ENCODE results near the gene FILIP1L.

Gene FILIP1L

GRCh38 chr3:99901200-99901926 lies 212.9 kb downstream of the FILIP1L start:
- Histone ChIP-seq H3K9me3 (replicated peaks; ENCODE audit: low read length) (no peaks in the 10 kb centered on the region), H3K9ac (ENCODE audit: low read depth, low read length) (peak overlapping the region; percentile 70), H3K4me3 (ENCODE audit: low read length) (peak overlapping the region; percentile 37), H3K4me1 (ENCODE audit: control insufficient read depth, insufficient read depth, low read length) (peaks cover 29% of the 10 kb centered on the region), H3K27me3 (ENCODE audit: control insufficient read depth, insufficient read depth, low read length) (no peaks in the 10 kb centered on the region), H3K36me3 (ENCODE audit: insufficient read depth, low read length) (no peaks in the 10 kb centered on the region), H3K4me2 (ENCODE audit: low read length) (peak overlapping the region; percentile 76)

GRCh38 chr3:99900248-99900647 lies 214.1 kb downstream of the FILIP1L start:
- Histone ChIP-seq H3K4me2 (ENCODE audit: low read length) (no peak overlapping the region), H3K9ac (ENCODE audit: low read depth, low read length) (no peak overlapping the region), H3K36me3 (ENCODE audit: insufficient read depth, low read length) (no peaks in the 10 kb centered on the region), H3K9me3 (replicated peaks; ENCODE audit: low read length) (no peaks in the 10 kb centered on the region), H3K4me1 (ENCODE audit: control insufficient read depth, insufficient read depth, low read length) (peaks cover 40% of the 10 kb centered on the region), H3K4me3 (ENCODE audit: low read length) (no peak overlapping the region), H3K27me3 (ENCODE audit: control insufficient read depth, insufficient read depth, low read length) (no peaks in the 10 kb centered on the region)

GRCh38 chr3:99899603-99900002 lies 214.7 kb downstream of the FILIP1L start:
- Histone ChIP-seq H3K27me3 (ENCODE audit: control insufficient read depth, insufficient read depth, low read length) (no peaks in the 10 kb centered on the region), H3K36me3 (ENCODE audit: insufficient read depth, low read length) (no peaks in the 10 kb centered on the region), H3K4me3 (ENCODE audit: low read length) (no peak overlapping the region), H3K9me3 (replicated peaks; ENCODE audit: low read length) (no peaks in the 10 kb centered on the region), H3K4me1 (ENCODE audit: control insufficient read depth, insufficient read depth, low read length) (peaks cover 46% of the 10 kb centered on the region), H3K9ac (ENCODE audit: low read depth, low read length) (no peak overlapping the region), H3K4me2 (ENCODE audit: low read length) (no peak overlapping the region)

- peak overlapping the region; percentile 65 for H3K9ac ChIP-seq (ENCODE audit: low read depth, low read length)
- H3K9me3 ChIP-seq (replicated peaks; ENCODE audit: low read length) = no peaks in the 10 kb centered on the region
- peaks cover 36% of the 10 kb centered on the region for H3K4me1 ChIP-seq (ENCODE audit: control insufficient read depth, insufficient read depth, low read length)
- H3K4me2 ChIP-seq (ENCODE audit: low read length) = peak overlapping the region; percentile 51
- no peaks in the 10 kb centered on the region for H3K36me3 ChIP-seq (ENCODE audit: insufficient read depth, low read length)
- H3K27me3 ChIP-seq (ENCODE audit: control insufficient read depth, insufficient read depth, low read length) = no peaks in the 10 kb centered on the region
- H3K4me3 ChIP-seq (ENCODE audit: low read length) = peak overlapping the region; percentile 6
Observed at GRCh38 chr3:99896482-99896881, 217.8 kb downstream of the FILIP1L start.

- Histone ChIP-seq H3K9ac (ENCODE audit: low read depth, low read length) (peak overlapping the region; percentile 65), H3K4me2 (ENCODE audit: low read length) (peak overlapping the region; percentile 51), H3K4me1 (ENCODE audit: control insufficient read depth, insufficient read depth, low read length) (peaks cover 32% of the 10 kb centered on the region), H3K9me3 (replicated peaks; ENCODE audit: low read length) (no peaks in the 10 kb centered on the region), H3K4me3 (ENCODE audit: low read length) (peak overlapping the region; percentile 6), H3K36me3 (ENCODE audit: insufficient read depth, low read length) (no peaks in the 10 kb centered on the region), H3K27me3 (ENCODE audit: control insufficient read depth, insufficient read depth, low read length) (no peaks in the 10 kb centered on the region)
Observed at GRCh38 chr3:99895703-99896441, 218.4 kb downstream of the FILIP1L start.

- H3K36me3 ChIP-seq (ENCODE audit: insufficient read depth, low read length) = no peaks in the 10 kb centered on the region
- no peaks in the 10 kb centered on the region for H3K27me3 ChIP-seq (ENCODE audit: control insufficient read depth, insufficient read depth, low read length)
- H3K4me1 ChIP-seq (ENCODE audit: control insufficient read depth, insufficient read depth, low read length) = peaks cover 29% of the 10 kb centered on the region
- H3K4me3 ChIP-seq (ENCODE audit: low read length) = no peak overlapping the region
- no peaks in the 10 kb centered on the region for H3K9me3 ChIP-seq (replicated peaks; ENCODE audit: low read length)
- peak overlapping the region; percentile 20 for H3K9ac ChIP-seq (ENCODE audit: low read depth, low read length)
- H3K4me2 ChIP-seq (ENCODE audit: low read length) = peak overlapping the region; percentile 22
Observed at GRCh38 chr3:99895131-99895696, 219.1 kb downstream of the FILIP1L start.

GRCh38 chr3:99892332-99892731 lies 222.0 kb downstream of the FILIP1L start:
- no peak overlapping the region for H3K4me3 ChIP-seq (ENCODE audit: low read length)
- no peaks in the 10 kb centered on the region for H3K27me3 ChIP-seq (ENCODE audit: control insufficient read depth, insufficient read depth, low read length)
- H3K9me3 ChIP-seq (replicated peaks; ENCODE audit: low read length) = no peaks in the 10 kb centered on the region
- no peaks in the 10 kb centered on the region for H3K36me3 ChIP-seq (ENCODE audit: insufficient read depth, low read length)
- H3K4me2 ChIP-seq (ENCODE audit: low read length) = no peak overlapping the region
- H3K9ac ChIP-seq (ENCODE audit: low read depth, low read length) = no peak overlapping the region
- H3K4me1 ChIP-seq (ENCODE audit: control insufficient read depth, insufficient read depth, low read length) = peaks cover 24% of the 10 kb centered on the region

- no peak overlapping the region for H3K9ac ChIP-seq (ENCODE audit: low read depth, low read length)
- H3K4me1 ChIP-seq (ENCODE audit: control insufficient read depth, insufficient read depth, low read length) = peaks cover 22% of the 10 kb centered on the region
- H3K9me3 ChIP-seq (replicated peaks; ENCODE audit: low read length) = no peaks in the 10 kb centered on the region
- no peak overlapping the region for H3K4me2 ChIP-seq (ENCODE audit: low read length)
- no peak overlapping the region for H3K4me3 ChIP-seq (ENCODE audit: low read length)
- H3K36me3 ChIP-seq (ENCODE audit: insufficient read depth, low read length) = no peaks in the 10 kb centered on the region
- H3K27me3 ChIP-seq (ENCODE audit: control insufficient read depth, insufficient read depth, low read length) = no peaks in the 10 kb centered on the region
Observed at GRCh38 chr3:99891610-99892285, 222.6 kb downstream of the FILIP1L start.

- no peaks in the 10 kb centered on the region for H3K36me3 ChIP-seq (ENCODE audit: insufficient read depth, low read length)
- no peak overlapping the region for H3K4me3 ChIP-seq (ENCODE audit: low read length)
- no peak overlapping the region for H3K9ac ChIP-seq (ENCODE audit: low read depth, low read length)
- no peaks in the 10 kb centered on the region for H3K27me3 ChIP-seq (ENCODE audit: control insufficient read depth, insufficient read depth, low read length)
- no peak overlapping the region for H3K4me2 ChIP-seq (ENCODE audit: low read length)
- H3K4me1 ChIP-seq (ENCODE audit: control insufficient read depth, insufficient read depth, low read length) = peaks cover 10% of the 10 kb centered on the region
- no peaks in the 10 kb centered on the region for H3K9me3 ChIP-seq (replicated peaks; ENCODE audit: low read length)
Observed at GRCh38 chr3:99885851-99886250, 228.4 kb downstream of the FILIP1L start.

- Histone ChIP-seq H3K9me3 (replicated peaks; ENCODE audit: low read length) (no peaks in the 10 kb centered on the region), H3K4me2 (ENCODE audit: low read length) (no peak overlapping the region), H3K36me3 (ENCODE audit: insufficient read depth, low read length) (no peaks in the 10 kb centered on the region), H3K27me3 (ENCODE audit: control insufficient read depth, insufficient read depth, low read length) (no peaks in the 10 kb centered on the region), H3K9ac (ENCODE audit: low read depth, low read length) (no peak overlapping the region), H3K4me1 (ENCODE audit: control insufficient read depth, insufficient read depth, low read length) (peaks cover 13% of the 10 kb centered on the region), H3K4me3 (ENCODE audit: low read length) (no peak overlapping the region)
Observed at GRCh38 chr3:99885085-99885484, 229.2 kb downstream of the FILIP1L start.

- Histone ChIP-seq H3K9ac (ENCODE audit: low read depth, low read length) (no peak overlapping the region), H3K9me3 (replicated peaks; ENCODE audit: low read length) (no peaks in the 10 kb centered on the region), H3K4me3 (ENCODE audit: low read length) (no peak overlapping the region), H3K36me3 (ENCODE audit: insufficient read depth, low read length) (no peaks in the 10 kb centered on the region), H3K27me3 (ENCODE audit: control insufficient read depth, insufficient read depth, low read length) (no peaks in the 10 kb centered on the region), H3K4me2 (ENCODE audit: low read length) (no peak overlapping the region), H3K4me1 (ENCODE audit: control insufficient read depth, insufficient read depth, low read length) (peaks cover 13% of the 10 kb centered on the region)
Observed at GRCh38 chr3:99884484-99884883, 229.8 kb downstream of the FILIP1L start.
